Activated CD4-positive, alpha-beta T cell treated with anti-CD3 and anti-CD28 coated beads for 1 hour (primary cell): ENCODE results near the gene RNF17.
"Not testable (repeated sequence)": the region's sequence is repeated elsewhere in the genome, so short reads cannot be mapped to it uniquely, and the experiment has no call there.

Source experiments
- DNase-seq: peaks from one replicate; pipeline ENCODE4 v3.0.0-alpha.2; 2020

Gene RNF17

GRCh38 chr13:24745861-24746617 is 17.9 kb upstream of the RNF17 start:
- DNase-seq: no peak

GRCh38 chr13:24746618-24747247 is 17.2 kb upstream of the RNF17 start:
- no peak for DNase-seq

- DNase-seq: no peak
Observed at GRCh38 chr13:24747248-24748060, 16.5 kb upstream of the RNF17 start.

- no peak for DNase-seq
Observed at GRCh38 chr13:24748061-24748400, 15.9 kb upstream of the RNF17 start.

GRCh38 chr13:24759197-24759596 is 4.8 kb upstream of the RNF17 start:
- no peak for DNase-seq

- no peak for DNase-seq
Observed at GRCh38 chr13:24764276-24764630, 284 bp downstream of the RNF17 start.

- DNase-seq: no peak
Observed at GRCh38 chr13:24777171-24777570, 13.2 kb downstream of the RNF17 start.

GRCh38 chr13:24784319-24784718 is 20.4 kb downstream of the RNF17 start:
- DNase-seq: no peak

GRCh38 chr13:24788538-24788937 is 24.6 kb downstream of the RNF17 start:
- no peak for DNase-seq

- DNase-seq: no peak
Observed at GRCh38 chr13:24802074-24802473, 38.1 kb downstream of the RNF17 start.

GRCh38 chr13:24821207-24821606 is 57.2 kb downstream of the RNF17 start:
- DNase-seq: no peak

- DNase-seq: no peak
Observed at GRCh38 chr13:24822640-24823039, 58.7 kb downstream of the RNF17 start.

GRCh38 chr13:24823122-24823710 is 59.2 kb downstream of the RNF17 start:
- DNase-seq: not testable (repeated sequence)

- DNase-seq: no peak
Observed at GRCh38 chr13:24827799-24828198, 63.8 kb downstream of the RNF17 start.

- DNase-seq: no peak
Observed at GRCh38 chr13:24834902-24835510, 71.0 kb downstream of the RNF17 start.

GRCh38 chr13:24837528-24837927 is 73.6 kb downstream of the RNF17 start:
- not testable (repeated sequence) for DNase-seq

GRCh38 chr13:24842549-24843274 is 78.7 kb downstream of the RNF17 start:
- DNase-seq: no peak

- no peak for DNase-seq
Observed at GRCh38 chr13:24851546-24851945, 87.6 kb downstream of the RNF17 start.

GRCh38 chr13:24854311-24854710 is 90.3 kb downstream of the RNF17 start:
- no peak for DNase-seq

GRCh38 chr13:24858953-24859352 is 95.0 kb downstream of the RNF17 start:
- DNase-seq: no peak

GRCh38 chr13:24860770-24861169 is 96.8 kb downstream of the RNF17 start:
- no peak for DNase-seq

- no peak for DNase-seq
Observed at GRCh38 chr13:24861617-24862362, 97.8 kb downstream of the RNF17 start.
